Measurements from ENCODE around the gene TMEM266.

DNA sequence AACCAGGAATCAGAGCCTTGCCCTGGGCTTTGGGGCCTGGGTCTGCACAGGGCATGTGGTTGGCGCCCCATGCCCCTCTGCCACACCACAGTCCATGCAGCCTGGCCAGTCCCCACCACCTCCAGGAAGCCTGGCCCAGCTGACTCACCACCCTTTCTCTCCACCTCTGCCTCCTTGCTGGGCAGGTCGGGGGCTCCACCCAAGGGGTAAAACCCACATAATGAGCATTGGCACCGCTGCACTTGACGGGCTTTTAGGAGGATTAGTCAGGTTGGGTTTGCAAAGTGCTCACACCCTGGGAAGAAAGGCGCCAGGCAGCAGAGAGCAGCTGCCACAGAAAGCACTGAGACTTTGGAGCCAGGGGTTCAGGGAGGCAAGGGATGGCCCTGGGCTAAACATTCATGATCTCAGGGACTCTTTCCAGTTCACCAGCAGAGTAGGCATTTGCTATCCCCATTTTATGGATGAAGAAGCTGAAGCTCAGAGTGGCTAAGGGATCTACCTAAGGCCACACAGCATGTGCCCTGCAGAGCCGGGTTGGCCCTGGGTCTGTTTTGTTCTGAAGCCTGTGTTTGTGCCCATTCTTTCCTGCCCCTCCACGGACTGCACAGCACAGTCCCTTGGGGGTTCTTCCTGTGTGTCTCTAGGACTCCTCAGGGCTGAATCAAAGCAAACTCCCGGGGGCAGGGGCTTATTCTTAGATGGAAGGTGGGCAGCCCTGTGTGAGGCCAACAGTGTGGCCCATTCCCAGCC, 138.1 kb downstream of the TMEM266 start:
- TF ChIP-seq, protein P1, sequence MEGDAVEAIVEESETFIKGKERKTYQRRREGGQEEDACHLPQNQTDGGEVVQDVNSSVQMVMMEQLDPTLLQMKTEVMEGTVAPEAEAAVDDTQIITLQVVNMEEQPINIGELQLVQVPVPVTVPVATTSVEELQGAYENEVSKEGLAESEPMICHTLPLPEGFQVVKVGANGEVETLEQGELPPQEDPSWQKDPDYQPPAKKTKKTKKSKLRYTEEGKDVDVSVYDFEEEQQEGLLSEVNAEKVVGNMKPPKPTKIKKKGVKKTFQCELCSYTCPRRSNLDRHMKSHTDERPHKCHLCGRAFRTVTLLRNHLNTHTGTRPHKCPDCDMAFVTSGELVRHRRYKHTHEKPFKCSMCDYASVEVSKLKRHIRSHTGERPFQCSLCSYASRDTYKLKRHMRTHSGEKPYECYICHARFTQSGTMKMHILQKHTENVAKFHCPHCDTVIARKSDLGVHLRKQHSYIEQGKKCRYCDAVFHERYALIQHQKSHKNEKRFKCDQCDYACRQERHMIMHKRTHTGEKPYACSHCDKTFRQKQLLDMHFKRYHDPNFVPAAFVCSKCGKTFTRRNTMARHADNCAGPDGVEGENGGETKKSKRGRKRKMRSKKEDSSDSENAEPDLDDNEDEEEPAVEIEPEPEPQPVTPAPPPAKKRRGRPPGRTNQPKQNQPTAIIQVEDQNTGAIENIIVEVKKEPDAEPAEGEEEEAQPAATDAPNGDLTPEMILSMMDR (IDR thresholded peaks at IDR 0.05; ENCODE audit: poor library complexity) = no peak
- TF ChIP-seq EZH2phosphoT487 (IDR thresholded peaks at IDR 0.05; ENCODE audit: low read depth, severe bottlenecking, unreplicated experiment) = no peak

Data from hepatocyte (in vitro differentiated cells).